Loucy (cell line): ENCODE results near the gene HMGXB4.

ENCODE experiments used
- EZH2phosphoT487 ChIP-seq: fragments of 200-600 bp; IDR thresholded peaks from 2 replicates; pipeline ENCODE4 v1.6.1; 2018; ENCODE audit warnings: antibody characterized with exemption, mild to moderate bottlenecking, moderate library complexity, borderline replicate concordance
- TF ChIP-seq, protein P1 (sequence below): fragments of 200-600 bp; sonication (generic); conservative IDR thresholded peaks from 2 replicates; pipeline ENCODE4 v1.5.1; 2014; ENCODE audit warnings: mild to moderate bottlenecking, antibody characterized with exemption, low read length

DNA sequence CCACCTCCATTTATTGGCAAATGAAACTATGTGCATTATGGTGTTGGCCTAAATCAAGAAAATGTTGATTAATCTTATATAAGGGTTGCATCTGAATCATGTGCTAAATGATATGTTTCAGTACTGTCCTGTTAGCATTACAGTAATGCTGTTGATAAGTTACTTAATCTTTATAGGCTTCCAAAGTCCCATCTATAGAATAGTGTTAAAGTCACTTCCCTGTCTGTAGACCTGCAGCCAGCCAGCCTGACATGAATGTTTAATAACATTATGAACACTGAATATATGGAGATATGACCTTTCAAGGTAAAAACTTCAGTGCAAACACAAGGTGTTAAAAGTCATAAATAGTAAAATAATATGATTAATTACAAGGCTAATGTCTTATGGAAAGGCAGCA is 38.8 kb downstream of the HMGXB4 start:
- TF ChIP-seq, protein P1, sequence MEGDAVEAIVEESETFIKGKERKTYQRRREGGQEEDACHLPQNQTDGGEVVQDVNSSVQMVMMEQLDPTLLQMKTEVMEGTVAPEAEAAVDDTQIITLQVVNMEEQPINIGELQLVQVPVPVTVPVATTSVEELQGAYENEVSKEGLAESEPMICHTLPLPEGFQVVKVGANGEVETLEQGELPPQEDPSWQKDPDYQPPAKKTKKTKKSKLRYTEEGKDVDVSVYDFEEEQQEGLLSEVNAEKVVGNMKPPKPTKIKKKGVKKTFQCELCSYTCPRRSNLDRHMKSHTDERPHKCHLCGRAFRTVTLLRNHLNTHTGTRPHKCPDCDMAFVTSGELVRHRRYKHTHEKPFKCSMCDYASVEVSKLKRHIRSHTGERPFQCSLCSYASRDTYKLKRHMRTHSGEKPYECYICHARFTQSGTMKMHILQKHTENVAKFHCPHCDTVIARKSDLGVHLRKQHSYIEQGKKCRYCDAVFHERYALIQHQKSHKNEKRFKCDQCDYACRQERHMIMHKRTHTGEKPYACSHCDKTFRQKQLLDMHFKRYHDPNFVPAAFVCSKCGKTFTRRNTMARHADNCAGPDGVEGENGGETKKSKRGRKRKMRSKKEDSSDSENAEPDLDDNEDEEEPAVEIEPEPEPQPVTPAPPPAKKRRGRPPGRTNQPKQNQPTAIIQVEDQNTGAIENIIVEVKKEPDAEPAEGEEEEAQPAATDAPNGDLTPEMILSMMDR = no peak
- TF ChIP-seq EZH2phosphoT487 = no peak
